Neural progenitor cell (in vitro differentiated cells): ENCODE measurements around the gene SNRNP27. TPM values are rescaled to one million over a fixed set of nuclear protein-coding genes. Genes with fewer than 3 reads are reported as not detected.

Source experiments
- DNase-seq: peaks from one replicate; pipeline ENCODE4 v3.0.0-alpha.2; 2016; ENCODE audit warnings: low spot score
- H2AFZ ChIP-seq: fragments of 200-600 bp; sonication (generic); replicated peaks from 2 replicates; pipeline ENCODE4 v1.6.1; 2016; ENCODE audit warnings: antibody characterized with exemption
- H3F3A ChIP-seq: fragments of 200-600 bp; sonication (generic); 2 replicates; pipeline ENCODE4 v1.6.1; 2016; ENCODE audit warnings: antibody characterized with exemption, low read depth
- H3K27ac ChIP-seq: fragments of 200-600 bp; sonication (generic); 2 replicates; pipeline ENCODE4 v1.5.1; 2016; ENCODE audit warnings: mild to moderate bottlenecking
- H3K27me3 ChIP-seq: fragments of 200-600 bp; sonication (generic); 2 replicates; pipeline ENCODE4 v1.6.1; 2016; ENCODE audit warnings: mild to moderate bottlenecking, moderate library complexity
- H3K36me3 ChIP-seq: fragments of 200-600 bp; sonication (generic); 2 replicates; pipeline ENCODE4 v1.5.1; 2016
- H3K4me1 ChIP-seq: fragments of 200-600 bp; sonication (generic); 2 replicates; pipeline ENCODE4 v1.6.1; 2016; ENCODE audit warnings: mixed run types
- H3K4me2 ChIP-seq: fragments of 200-600 bp; sonication (generic); 2 replicates; pipeline ENCODE4 v1.6.1; 2016
- H3K4me3 ChIP-seq: fragments of 200-600 bp; sonication (generic); 2 replicates; pipeline ENCODE4 v1.5.1; 2016
- H3K79me2 ChIP-seq: fragments of 200-600 bp; sonication (generic); 2 replicates; pipeline ENCODE4 v1.6.1; 2016; ENCODE audit warnings: low read depth
- H3K9ac ChIP-seq: fragments of 200-600 bp; sonication (generic); 2 replicates; pipeline ENCODE4 v1.6.1; 2016
- H3K9me3 ChIP-seq: fragments of 200-600 bp; sonication (generic); 2 replicates; pipeline ENCODE4 v1.5.1; 2016; ENCODE audit warnings: low read depth
- H4K20me1 ChIP-seq: fragments of 200-600 bp; sonication (generic); 2 replicates; pipeline ENCODE4 v1.6.1; 2016; ENCODE audit warnings: low read depth
- H3K27ac Mint-ChIP-seq: 3 replicates; pipeline ENCODE4 v1.8.0; 2021; ENCODE audit warnings: mixed read lengths
- H3K27me3 Mint-ChIP-seq: 2 replicates; pipeline ENCODE4 v1.8.0; 2022; ENCODE audit warnings: low read depth, mild to moderate bottlenecking, inconsistent platforms, moderate library complexity, mixed read lengths; ENCODE audit not compliant: insufficient read depth
- H3K36me3 Mint-ChIP-seq: 3 replicates; pipeline ENCODE4 v1.8.0; 2021; ENCODE audit warnings: mixed read lengths
- H3K4me1 Mint-ChIP-seq: 3 replicates; pipeline ENCODE4 v1.8.0; 2021; ENCODE audit warnings: mixed read lengths
- H3K4me3 Mint-ChIP-seq: 3 replicates; pipeline ENCODE4 v1.8.0; 2021; ENCODE audit warnings: mild to moderate bottlenecking, moderate library complexity, mixed read lengths
- H3K9me3 Mint-ChIP-seq: 3 replicates; pipeline ENCODE4 v1.8.0; 2020; ENCODE audit warnings: mixed read lengths
- CTCF ChIP-seq: fragments of 200-600 bp; sonication (generic); IDR thresholded peaks from 2 replicates; pipeline ENCODE4 v1.5.1; 2017; ENCODE audit warnings: antibody characterized with exemption, mild to moderate bottlenecking
- EZH2 ChIP-seq: fragments of 200-600 bp; sonication (generic); IDR thresholded peaks from 2 replicates; pipeline ENCODE4 v1.6.1; 2017; ENCODE audit warnings: antibody characterized with exemption, mild to moderate bottlenecking, moderate library complexity
- EZH2phosphoT487 ChIP-seq: fragments of 200-600 bp; sonication (generic); IDR thresholded peaks from 2 replicates; pipeline ENCODE4 v1.6.1; 2017; ENCODE audit warnings: antibody characterized with exemption
- total RNA-seq: library from RNA; depleted of rRNA; stranded (reverse); fragments of >200 nt; gene quantifications from 2 replicates; pipeline ENCODE4 v1.2.3, GENCODE V29; 2015; ENCODE audit warnings: low replicate concordance

The SNRNP27 gene
- total RNA-seq, 1 donor from 2014 or later = 131 TPM

GRCh38 chr2:69945941-69946340 is 52.2 kb downstream of the SNRNP27 start:
- Histone ChIP-seq H3K9me3 (no peaks in the 10 kb centered on the region), H3K36me3 (no peaks in the 10 kb centered on the region), H2AFZ (no peak overlapping the region), H3K9ac (no peak overlapping the region), H3K4me3 (no peak overlapping the region), H3K4me2 (no peak overlapping the region), H3F3A (peaks cover 4% of the 10 kb centered on the region), H3K79me2 (no peaks in the 10 kb centered on the region), H3K27me3 (no peaks in the 10 kb centered on the region), H4K20me1 (no peaks in the 10 kb centered on the region), H3K4me1 (peaks cover 19% of the 10 kb centered on the region), H3K27ac (no peak overlapping the region)
- peaks cover 2% of the 10 kb centered on the region for H3K27me3 Mint-ChIP-seq
- peaks cover 6% of the 10 kb centered on the region for H3K4me1 Mint-ChIP-seq
- no peak for TF ChIP-seq EZH2phosphoT487
- TF ChIP-seq EZH2 = no peak
- H3K36me3 Mint-ChIP-seq = no peaks in the 10 kb centered on the region
- H3K27ac Mint-ChIP-seq = no peak overlapping the region
- no peaks in the 10 kb centered on the region for H3K9me3 Mint-ChIP-seq
- no peak for DNase-seq
- no peak overlapping the region for H3K4me3 Mint-ChIP-seq

GRCh38 chr2:69946351-69947324 is 52.9 kb downstream of the SNRNP27 start:
- no peak overlapping the region for H3K4me3 ChIP-seq
- H3K36me3 ChIP-seq = no peaks in the 10 kb centered on the region
- no peak overlapping the region for H3K27ac Mint-ChIP-seq
- H3K4me3 Mint-ChIP-seq = no peak overlapping the region
- TF ChIP-seq EZH2phosphoT487 = no peak
- no peak for TF ChIP-seq CTCF
- no peak for TF ChIP-seq EZH2
- no peaks in the 10 kb centered on the region for H3K36me3 Mint-ChIP-seq
- DNase-seq = no peak
- no peak overlapping the region for H3K4me2 ChIP-seq
- H3K27me3 ChIP-seq = no peaks in the 10 kb centered on the region
- H3K4me1 ChIP-seq = peaks cover 14% of the 10 kb centered on the region
- no peaks in the 10 kb centered on the region for H3K9me3 Mint-ChIP-seq
- peaks cover 2% of the 10 kb centered on the region for H3K27me3 Mint-ChIP-seq
- H3K79me2 ChIP-seq = no peaks in the 10 kb centered on the region
- peaks cover 2% of the 10 kb centered on the region for H3K4me1 Mint-ChIP-seq
- no peaks in the 10 kb centered on the region for H3K9me3 ChIP-seq
- H3F3A ChIP-seq = no peaks in the 10 kb centered on the region
- no peak overlapping the region for H2AFZ ChIP-seq
- H4K20me1 ChIP-seq = no peaks in the 10 kb centered on the region
- H3K27ac ChIP-seq = no peak overlapping the region
- no peak overlapping the region for H3K9ac ChIP-seq

GRCh38 chr2:69947325-69947931 is 53.7 kb downstream of the SNRNP27 start:
- H3K9me3 Mint-ChIP-seq = no peaks in the 10 kb centered on the region
- no peaks in the 10 kb centered on the region for H3F3A ChIP-seq
- H3K4me1 ChIP-seq = peaks cover 14% of the 10 kb centered on the region
- no peak overlapping the region for H3K27ac Mint-ChIP-seq
- no peak for DNase-seq
- H3K36me3 Mint-ChIP-seq = no peaks in the 10 kb centered on the region
- no peak overlapping the region for H3K4me2 ChIP-seq
- H3K27ac ChIP-seq = no peak overlapping the region
- peaks cover 2% of the 10 kb centered on the region for H3K4me1 Mint-ChIP-seq
- no peaks in the 10 kb centered on the region for H3K27me3 ChIP-seq
- H3K79me2 ChIP-seq = no peaks in the 10 kb centered on the region
- H3K27me3 Mint-ChIP-seq = peaks cover 2% of the 10 kb centered on the region
- no peak overlapping the region for H2AFZ ChIP-seq
- TF ChIP-seq EZH2 = no peak
- TF ChIP-seq CTCF = no peak
- TF ChIP-seq EZH2phosphoT487 = no peak
- H3K4me3 ChIP-seq = no peak overlapping the region
- no peaks in the 10 kb centered on the region for H3K36me3 ChIP-seq
- no peak overlapping the region for H3K4me3 Mint-ChIP-seq
- no peak overlapping the region for H3K9ac ChIP-seq
- H4K20me1 ChIP-seq = no peaks in the 10 kb centered on the region
- no peaks in the 10 kb centered on the region for H3K9me3 ChIP-seq
